Stimulated activated CD4-positive, alpha-beta T cell treated with anti-CD3 and anti-CD28 coated beads, Interleukin-1b, Interleukin-23, amount 100 ng/mL, for 4 hours (primary cell): ENCODE measurements around the gene C19orf73.
A peak's percentile ranks its signal among the peaks of the same experiment; 100 is the strongest.
"Not testable (repeated sequence)": the region's sequence is repeated elsewhere in the genome, so short reads cannot be mapped to it uniquely, and the experiment has no call there.

ENCODE experiments used
- DNase-seq, 2 donors: peaks; one replicate each; pipeline ENCODE4 v3.0.0-alpha.2; 2020; ENCODE audit warnings: low read depth in 2 of 2

Gene C19orf73

DNA sequence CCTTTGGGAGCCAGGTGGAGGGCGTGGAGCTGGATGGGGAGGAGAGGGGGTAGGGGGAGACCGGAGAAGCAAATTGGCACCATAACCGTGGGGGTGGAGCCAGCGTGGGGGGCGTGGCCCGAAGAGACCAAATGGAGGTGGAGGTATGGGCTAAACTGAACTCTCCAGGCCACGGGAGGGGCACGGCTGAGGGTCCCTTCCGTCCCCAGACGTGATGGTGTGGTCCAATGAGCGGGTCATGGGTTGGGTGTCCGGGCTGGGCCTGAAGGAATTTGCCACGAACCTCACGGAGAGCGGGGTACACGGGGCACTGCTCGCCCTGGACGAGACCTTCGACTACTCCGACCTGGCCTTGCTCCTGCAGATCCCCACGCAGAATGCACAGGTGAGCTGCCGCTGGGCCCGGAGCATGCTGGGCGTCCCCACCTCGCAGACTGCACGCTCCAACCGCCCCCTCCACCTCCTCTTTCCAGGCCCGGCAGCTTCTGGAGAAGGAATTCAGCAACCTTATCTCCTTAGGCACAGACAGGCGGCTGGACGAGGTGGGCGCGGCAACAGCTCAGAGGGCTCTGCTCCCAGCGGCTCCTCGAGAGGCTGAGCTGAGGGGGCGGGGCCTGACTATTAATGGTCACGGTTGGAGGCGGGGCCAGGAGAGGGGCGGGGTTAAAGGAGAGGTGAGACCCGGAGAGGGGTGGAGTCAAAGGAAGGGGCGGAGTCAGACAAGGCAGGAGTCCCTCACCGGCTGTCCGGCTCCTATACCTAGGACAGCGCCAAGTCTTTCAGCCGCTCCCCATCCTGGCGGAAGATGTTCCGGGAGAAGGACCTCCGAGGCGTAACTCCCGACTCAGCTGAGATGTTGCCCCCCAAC lies 30.1 kb upstream of the C19orf73 start:
- DNase-seq: peak; percentile 69 to 77

DNA sequence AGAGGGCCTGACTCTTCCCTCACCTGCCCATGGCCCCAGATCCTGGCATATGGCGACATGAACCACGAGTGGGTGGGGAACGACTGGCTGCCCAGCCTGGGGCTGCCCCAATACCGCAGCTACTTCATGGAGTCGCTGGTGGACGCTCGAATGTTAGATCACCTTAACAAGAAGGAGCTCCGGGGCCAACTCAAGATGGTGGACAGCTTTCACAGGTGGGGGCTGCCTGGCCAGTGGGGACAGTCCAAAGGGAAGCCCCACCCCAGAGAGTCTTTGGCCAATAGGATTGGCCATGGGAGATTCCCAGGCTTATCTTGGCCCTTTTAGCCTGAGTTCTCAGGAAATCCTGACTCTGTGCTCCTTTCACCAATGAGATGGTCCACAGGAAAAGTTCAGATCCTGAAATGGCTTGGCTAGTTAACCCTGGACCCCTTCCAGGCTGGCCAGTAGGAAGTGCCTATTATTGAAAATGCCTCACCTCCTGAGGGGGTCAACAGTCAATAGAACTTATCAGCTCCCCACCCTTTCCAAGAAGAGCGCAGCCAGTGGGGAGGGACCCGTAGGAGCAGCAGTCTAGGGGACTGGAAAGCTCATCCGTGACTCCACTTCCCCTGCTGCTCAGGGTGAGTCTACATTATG lies 29.2 kb upstream of the C19orf73 start:
- no peak for DNase-seq

- DNase-seq: not testable (repeated sequence)
Observed at GRCh38 chr19:49146408-49146770, 27.4 kb upstream of the C19orf73 start.

- DNase-seq: peak; percentile 72 to 78
Observed at GRCh38 chr19:49145573-49146407, 26.8 kb upstream of the C19orf73 start.

DNA sequence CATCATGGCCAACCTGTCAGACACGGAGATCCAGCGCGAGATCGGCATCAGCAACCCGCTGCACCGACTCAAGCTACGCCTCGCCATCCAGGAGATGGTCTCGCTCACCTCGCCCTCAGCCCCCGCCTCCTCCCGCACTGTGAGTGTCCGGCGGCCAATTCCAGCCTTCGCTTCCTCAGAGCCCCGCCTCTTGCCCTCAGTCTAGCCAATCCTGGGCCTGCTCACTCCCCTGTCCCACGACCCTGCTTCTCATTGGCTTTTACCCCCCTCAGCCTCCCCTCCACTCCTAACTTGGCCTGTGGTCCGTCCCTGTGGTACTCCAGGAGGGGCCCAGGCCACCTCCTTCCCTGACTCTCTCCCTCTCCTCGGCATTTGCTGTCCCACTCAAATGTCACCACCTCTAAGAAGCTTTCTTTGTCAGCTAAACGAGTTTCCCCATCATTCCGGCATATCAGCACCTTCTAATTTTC lies 24.0 kb upstream of the C19orf73 start:
- DNase-seq: peak in 1 of 2 donors; percentile 55

GRCh38 chr19:49141352-49141751 lies 22.4 kb upstream of the C19orf73 start:
- DNase-seq: no peak

DNA sequence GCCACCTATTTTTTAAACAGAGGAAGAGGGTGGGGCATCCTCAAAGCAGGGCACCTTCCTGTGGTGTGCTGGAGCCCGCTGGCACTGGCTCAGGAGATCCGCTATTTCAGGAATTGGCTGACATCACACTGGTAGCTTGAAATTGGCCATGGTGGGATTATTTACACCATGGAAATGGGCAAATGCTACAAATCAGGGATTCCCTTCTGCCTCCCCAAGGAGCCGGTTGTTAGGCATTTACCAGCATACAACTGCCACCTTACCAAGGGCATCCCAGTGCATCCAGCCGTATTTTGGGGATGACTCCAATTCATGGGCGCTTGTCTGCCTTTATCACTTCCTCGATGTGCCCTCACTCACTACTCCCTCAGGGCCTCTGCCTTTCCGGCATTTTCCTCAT lies 22.0 kb upstream of the C19orf73 start:
- no peak for DNase-seq

GRCh38 chr19:49136771-49137171 lies 17.8 kb upstream of the C19orf73 start:
- DNase-seq: no peak

DNA sequence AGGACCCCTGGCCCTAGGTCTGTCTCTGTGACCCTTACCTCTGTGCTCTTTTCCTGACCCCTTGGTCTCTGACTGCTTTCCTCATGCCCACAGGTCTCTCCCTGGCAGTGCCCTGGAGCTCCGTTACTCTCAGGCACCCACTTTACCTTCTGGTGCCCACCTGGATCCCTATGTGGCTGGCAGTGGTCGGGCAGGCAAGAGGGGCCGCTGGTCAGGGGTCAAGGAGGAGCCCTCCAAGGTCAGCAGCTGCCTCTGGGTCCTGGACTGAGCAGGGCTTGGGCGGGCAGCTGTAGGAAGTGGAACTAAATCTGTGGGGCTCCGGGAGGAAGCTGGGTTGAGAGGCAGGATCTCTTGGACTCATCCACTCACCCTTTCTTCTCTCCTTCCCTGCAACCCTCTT lies 16.7 kb upstream of the C19orf73 start:
- no peak for DNase-seq

- DNase-seq: peak; percentile 47 to 55
Observed at GRCh38 chr19:49133621-49134454, 14.9 kb upstream of the C19orf73 start.

- DNase-seq: no peak
Observed at GRCh38 chr19:49132974-49133609, 14.1 kb upstream of the C19orf73 start.

DNA sequence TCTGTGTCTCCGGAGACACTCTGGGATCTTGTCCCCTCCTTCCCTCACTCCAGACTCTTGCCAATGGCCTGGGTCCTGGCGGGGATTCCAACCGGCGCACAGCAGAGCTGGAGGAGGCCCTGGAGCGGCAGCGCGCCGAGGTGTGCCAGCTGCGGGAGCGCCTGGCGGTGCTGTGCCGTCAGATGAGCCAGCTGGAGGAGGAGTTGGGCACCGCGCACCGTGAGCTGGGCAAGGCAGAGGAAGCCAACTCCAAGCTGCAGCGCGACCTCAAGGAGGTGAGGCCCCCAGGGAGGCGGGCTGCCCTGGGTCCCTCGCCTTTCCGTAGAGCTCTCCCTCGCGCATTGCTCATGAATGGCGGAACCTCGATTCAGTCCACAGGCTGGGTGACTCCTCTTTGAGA lies 11.4 kb upstream of the C19orf73 start:
- no peak for DNase-seq

DNA sequence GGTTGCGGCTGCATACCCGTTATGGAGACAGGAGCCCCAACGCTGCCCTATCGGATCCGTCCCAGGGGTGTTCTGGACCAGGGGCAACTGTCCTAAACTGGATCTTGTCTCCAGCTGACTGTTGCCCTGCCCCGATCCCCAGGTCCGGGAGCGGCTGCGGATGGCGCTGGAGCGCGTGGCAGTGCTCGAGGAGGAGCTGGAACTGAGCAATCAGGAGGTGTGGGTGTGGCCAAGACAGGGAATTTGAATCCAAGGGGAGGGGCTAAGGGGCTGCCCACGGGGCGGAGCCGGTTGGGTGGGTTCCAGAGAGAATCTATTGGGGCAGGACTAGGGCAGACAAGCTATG lies 10.3 kb upstream of the C19orf73 start:
- no peak for DNase-seq

DNA sequence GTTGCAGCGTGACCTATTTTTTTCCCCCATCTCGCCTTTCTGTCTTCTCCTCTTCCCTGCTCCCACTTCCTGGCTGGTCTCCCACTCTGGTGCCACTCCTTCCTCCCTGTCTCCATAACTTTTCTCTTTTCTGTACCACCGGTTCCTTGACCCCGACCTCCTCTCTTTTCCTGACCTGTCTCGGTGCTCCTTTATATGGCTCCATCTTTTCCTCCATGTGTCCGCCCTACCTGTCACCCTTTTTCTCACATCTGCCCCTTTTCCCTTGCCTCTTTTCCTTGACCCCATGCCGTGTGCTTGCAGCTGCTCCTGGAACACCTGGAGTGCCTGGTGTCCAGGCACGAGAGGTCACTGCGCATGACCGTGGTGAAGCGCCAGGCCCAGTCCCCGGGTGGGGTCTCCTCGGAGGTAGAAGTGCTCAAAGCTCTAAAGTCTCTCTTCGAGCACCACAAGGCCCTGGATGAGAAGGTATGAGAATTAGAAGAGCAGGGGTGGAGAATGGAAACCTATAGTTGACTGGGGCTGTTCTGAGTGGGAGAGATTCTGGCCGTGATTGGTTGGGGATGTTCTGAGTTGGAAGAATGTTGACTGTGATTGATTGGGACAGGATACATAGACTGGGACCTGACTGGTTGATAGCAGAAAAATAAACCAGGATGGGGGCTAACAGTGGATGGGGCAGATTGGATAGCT lies 9.7 kb upstream of the C19orf73 start:
- DNase-seq: no peak

DNA sequence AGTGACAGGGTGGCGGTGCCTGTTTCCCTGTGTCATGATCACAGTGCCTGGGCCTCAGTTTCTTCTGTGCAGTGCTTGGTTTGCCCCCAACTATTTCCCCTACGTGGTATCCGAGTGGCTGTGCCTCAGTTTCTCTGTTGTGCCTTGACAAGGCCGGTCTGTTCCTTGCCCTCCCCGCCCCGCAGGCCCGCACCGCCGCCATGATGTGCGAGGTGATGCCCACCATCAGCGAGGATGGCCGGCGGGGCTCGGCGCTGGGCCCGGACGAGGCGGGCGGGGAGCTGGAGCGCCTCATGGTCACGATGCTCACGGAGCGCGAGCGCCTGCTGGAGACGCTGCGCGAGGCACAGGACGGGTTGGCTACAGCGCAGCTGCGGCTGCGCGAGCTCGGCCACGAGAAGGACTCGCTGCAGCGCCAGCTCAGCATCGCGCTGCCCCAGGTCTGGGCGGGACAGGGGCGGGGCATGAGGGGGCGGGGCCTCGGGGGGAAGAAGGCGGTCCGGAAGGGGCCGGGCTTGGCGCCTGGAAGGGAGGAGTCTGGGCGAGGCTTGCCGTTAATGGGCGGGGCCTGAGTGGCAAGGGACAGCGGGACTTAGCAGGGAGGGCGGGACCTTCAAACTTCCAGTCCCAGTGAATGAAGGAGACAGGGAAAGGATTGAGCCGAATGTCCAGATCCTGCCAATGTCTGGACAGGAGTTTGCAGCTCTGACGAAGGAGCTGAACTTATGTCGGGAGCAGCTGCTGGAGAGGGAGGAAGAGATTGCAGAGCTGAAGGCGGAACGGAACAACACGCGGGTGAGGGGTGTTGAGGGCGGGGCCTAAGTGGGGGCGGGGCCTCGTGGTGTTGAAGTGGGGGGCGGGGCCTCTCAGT lies 9.0 kb upstream of the C19orf73 start:
- peak; percentile 91 to 93 for DNase-seq

- not testable (repeated sequence) for DNase-seq
Observed at GRCh38 chr19:49127225-49127624, 8.3 kb upstream of the C19orf73 start.

DNA sequence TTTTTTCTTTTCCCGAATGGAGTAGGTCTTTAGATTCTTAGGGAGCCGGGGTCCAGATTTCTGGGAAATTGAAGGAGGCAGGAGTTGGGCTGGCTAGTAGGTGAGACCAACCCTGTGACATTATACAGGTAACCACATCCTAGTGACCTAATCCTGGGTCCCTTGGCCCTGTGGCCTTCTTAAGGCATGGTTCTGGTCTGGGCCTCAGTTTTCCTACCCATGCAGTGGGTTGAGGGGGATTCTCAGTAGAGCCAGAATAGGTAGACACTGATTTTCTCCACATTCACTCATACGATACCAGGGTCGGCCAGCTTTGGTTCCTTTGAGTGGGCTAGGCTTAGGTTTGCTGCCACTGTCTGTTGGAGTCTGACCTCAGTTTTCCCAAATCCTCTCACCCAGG lies 7.6 kb upstream of the C19orf73 start:
- DNase-seq: no peak

- DNase-seq: no peak
Observed at GRCh38 chr19:49125025-49125731, 6.2 kb upstream of the C19orf73 start.

GRCh38 chr19:49123285-49123684 lies 4.3 kb upstream of the C19orf73 start:
- not testable (repeated sequence) for DNase-seq
